Limb (tissue), 2 donors: ENCODE measurements around the gene TMTC1.
"Not testable (repeated sequence)": the region's sequence is repeated elsewhere in the genome, so short reads cannot be mapped to it uniquely, and the experiment has no call there.

Experiments used
- DNase-seq, 2 donors: peaks; one replicate each; pipeline ENCODE4 v3.0.0-alpha.2; 2016; ENCODE audit errors: extremely low spot score in 2 of 2

TMTC1 gene

DNA sequence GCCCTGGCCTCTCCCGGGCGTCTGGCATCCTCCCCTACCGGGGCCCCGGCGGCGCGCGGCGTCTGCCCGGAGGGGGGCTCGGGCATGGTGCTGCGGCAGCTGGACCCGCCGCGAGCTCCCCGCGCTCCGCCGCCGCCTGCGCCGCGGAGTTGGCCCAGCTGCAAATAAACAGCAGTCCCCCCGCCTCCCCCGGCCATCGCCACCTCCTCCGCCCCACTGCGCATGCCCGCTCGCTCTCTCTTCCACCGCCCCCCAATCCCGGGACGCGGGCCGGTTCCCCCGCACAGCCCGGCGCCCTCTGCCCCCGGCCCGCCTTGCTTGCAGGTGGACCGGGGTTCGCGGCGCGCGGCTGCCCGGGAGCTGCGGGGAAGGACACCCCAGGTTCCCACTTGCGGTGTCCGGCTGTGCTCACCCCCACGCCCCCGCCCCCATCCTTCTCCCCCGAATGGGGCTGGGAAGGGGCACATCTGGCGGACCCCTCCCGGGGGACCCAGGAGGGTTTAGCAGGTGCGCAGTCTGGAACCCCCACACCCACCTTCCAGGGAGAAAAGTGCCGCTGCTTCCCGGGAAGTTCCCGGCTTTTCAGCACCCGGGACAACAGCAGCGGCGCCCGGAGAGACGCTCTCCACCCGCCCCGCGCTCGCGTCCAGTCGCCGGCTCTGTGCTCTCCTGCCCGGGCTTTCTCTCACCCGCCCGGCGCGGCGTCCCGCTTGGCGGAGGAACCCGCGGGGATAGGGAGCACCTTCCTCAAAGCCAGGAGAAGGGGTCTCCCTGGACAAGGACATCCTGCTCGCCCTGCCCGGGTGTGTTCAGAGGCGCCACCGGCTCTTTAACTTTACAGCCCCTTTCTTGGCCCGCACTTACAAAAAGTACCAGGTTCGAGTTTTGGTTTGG is at the start of gene TMTC1:
Gene TMTC1, minus strand, starts transcription at position 170 of the 894 bp plus-strand sequence. CDS start 191 bp downstream, outside the sequence.
- peak; percentile 73 to 90 for DNase-seq

DNA sequence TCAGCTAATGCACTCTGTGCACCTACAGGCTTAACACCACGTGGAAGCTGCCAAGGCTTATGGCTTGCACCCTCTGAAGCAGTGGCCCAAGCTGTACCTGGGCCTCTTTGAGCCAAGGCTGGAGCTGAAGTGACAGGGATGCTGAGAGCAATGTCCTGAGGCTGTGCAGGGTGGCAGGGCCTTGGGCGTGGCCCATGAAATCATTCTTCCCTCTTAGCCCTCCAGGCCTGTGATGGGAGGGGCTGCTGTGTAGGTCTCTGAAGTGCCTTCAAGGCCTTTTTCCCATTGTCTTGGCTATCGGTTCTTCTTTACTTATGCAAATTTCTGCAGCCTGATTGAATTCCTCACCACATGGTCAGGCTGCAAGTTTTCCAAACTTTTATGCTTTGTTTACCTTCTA is 47.4 kb upstream of the TMTC1 start:
- DNase-seq, result no peak

DNA sequence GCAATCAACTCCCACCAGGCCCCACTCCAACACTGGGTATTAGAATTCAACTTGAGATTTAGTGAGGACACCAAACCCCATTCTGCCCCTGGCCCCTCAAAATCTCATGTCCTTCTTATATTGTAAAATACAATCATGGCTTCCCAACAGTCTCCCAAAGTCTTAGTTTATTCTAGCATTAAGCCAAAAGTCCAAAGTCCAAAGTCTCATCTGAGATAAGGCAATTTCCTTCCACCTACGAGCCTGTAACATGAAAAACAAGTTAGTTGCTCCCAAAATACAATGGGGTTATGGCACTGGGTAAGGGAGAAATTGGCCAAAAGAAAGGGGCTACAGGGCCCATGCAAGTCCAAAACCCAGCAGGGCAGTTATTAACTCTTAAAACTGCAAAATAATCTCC is 46.6 kb upstream of the TMTC1 start:
- no peak for DNase-seq

DNA sequence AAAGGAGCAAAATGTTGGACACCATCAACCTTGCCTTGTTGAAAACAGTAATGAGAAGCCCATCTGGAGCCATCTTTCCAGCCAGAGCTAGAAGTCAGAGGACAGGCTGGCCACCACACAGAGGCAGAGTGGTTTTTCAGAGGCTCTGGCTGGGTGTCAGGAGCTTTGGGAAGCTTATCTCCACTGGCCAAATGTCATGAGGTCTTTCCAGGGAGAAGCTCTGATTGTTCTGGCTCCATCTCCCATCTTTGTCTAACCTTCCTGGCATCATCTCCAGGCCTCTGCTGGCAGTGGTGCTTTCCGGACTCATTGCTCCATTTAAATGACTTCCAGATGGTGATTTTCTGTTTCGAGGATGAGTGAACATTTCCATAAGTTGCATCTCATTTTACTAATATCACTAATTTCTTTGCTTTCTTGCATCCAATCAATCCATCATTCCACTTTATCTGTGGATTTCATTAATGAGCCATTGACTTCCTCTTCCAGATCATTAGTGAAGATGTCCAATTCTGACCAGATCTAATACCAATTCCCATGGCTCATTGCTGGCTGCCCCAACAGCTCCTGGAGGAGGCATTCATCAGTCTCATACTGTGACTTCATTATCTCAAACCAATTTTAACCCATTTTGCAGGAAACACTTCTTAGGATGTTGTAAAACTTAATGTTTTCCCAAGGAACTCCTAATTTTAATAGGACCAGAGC is 35.3 kb upstream of the TMTC1 start:
- DNase-seq, result peak in 1 of 2 donors; percentile 53

DNA sequence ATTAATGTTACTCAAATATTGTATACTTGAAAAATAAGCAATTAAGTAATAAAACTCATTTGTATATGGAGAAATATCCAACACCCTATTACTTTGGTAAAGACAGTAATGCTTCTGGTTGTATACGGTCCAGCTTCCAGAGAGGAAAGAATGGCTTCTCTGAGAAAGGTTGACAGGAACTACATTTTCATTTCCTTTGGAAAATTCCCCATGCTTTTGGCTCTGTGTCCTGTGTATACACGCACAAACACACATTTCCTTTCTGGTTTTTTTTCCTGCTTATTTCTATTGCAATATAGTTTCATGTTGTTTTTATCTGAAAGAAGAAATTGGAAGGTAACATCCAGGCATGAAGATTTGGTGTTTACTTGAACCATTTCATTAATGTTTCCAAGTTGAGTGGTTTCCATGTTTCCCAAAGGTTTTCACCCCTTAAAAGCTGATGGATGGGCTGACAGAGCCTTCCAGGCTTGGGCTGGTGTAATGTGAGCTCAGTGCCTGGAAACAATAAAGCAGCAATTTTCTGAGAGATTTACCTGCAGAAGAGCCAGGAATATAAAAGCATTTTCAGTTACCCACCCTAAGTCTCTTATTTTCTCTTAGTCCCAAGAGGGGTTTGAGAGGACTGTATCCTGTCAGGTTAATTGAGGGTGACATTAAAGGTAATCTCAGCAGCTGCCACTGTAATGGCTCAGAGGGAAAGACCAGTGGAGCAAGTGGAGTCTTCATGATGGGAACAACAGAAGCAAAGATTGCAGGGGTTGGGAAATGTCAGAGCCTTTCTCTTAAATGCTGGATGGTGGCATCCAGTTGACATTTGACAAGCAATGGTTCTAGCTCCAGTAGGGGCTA is 33.4 kb upstream of the TMTC1 start:
- no peak for DNase-seq

DNA sequence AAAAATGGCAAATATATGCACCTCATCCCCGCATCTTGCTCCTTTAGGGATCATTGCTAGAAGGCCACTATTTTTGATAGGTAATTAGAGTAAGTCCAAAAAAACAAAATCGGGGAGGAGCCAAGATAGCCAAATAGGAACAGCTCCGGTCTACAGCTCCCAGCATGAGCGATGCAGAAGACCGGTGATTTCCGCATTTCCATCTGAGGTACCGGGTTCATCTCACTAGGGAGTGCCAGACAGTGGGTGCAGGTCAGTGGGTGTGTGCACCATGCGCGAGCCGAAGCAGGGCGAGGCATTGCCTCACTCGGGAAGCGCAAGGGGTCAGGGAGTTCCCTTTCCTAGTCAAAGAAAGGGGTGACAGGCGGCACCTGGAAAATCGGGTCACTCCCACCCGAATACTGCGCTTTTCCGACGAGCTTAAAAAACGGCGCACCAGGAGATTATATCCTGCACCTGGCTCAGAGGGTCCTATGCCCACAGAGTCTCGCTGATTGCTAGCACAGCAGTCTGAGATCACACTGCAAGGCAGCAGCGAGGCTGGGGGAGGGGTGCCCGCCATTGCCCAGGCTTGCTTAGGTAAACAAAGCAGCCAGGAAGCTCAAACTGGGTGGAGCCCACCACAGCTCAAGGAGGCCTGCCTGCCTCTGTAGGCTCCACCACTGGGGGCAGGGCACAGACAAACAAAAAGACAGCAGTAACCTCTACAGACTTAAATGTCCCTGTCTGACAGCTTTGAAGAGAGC is 26.0 kb upstream of the TMTC1 start:
- not testable (repeated sequence) for DNase-seq

DNA sequence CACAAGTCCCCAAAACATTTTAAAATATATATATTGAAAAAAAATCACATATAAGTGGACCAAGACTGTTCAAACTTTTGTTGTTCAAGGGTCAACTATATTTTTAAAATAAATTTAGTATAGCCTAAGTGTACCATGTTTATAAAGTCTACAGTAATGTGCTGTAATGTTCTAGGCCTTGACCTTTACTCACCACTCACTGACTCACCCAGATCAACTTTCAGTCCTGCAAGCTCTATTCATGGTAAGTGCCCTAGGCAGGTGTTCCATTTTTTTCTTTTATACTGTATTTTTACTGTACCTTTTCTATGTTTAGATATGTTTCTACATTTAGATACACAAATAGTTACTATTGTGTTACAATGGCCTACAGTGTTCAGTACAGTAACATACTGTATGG is 23.4 kb upstream of the TMTC1 start:
- no peak for DNase-seq

DNA sequence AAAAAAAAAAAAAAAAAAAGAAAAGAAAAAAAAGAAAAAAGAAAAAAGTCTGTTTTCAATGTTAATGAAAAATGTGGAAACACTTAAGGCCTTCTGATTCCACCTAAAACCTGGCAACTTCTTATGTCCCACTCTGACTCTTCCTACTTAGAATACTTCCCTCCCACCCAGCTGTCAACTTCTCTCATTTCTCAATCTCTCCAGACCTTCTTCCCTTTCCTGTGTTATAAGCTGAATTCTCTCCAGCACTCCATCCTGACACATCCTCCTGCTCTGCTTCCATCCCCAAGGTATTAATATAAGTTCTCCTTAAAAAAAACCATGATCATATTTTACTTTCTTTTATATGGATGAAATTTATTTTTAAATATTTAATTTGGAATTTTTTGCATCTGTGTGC is 20.3 kb upstream of the TMTC1 start:
- no peak for DNase-seq

DNA sequence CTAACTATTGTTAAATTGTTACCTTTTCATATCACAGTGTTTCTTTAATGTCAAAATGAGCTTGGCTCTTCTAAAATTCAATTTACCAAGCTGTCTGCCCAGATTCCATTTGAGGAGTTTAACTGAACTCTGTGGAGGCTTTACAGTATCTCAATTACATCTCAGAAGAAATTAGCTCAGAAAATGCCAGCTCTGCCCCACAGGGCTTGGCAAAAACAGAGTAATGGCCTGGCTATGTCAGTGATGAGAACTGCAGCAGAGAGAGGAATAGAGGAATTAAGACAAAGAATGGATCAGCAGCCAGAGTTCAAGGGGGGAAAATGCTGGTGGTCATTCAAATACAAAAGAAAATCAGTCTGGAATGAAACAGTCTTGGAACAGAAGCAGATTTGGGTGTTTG is 15.8 kb upstream of the TMTC1 start:
- no peak for DNase-seq

DNA sequence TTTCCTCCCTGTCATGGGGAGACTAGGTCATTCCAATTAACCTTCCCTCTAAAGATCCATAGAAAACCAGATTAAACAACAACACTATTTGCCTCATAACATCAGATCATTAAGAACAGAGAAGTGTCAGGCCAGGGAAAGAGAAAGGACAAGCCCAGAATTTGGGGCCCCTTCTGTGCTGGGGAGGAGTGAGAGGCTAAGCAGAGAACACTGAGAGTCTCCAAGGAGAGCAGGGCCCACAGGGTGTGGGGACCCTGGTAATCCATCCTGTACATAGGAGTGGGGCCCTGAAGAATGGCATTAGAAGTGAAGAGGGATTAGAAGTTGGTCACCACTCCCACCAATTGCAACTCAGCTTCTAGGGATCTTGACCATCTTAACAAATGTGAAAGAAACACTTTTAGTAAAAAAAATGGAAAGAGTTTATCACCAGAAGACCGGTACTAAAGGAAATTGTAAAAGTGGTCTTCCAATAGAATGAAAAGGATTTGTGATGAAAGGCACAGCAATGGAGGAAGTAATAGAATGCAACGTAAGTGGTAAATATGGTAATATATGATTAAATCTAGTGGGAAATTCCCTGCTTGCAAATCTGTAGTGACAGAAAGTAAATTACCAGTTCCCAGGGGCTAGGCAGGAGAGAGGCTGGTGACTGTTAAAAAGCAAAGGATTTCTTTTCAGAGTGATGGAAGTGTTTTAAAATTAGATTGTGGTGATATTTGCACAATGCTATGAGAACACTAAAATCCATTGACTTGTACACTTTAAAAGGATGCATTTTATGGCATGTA is 14.0 kb upstream of the TMTC1 start:
- DNase-seq, result no peak

DNA sequence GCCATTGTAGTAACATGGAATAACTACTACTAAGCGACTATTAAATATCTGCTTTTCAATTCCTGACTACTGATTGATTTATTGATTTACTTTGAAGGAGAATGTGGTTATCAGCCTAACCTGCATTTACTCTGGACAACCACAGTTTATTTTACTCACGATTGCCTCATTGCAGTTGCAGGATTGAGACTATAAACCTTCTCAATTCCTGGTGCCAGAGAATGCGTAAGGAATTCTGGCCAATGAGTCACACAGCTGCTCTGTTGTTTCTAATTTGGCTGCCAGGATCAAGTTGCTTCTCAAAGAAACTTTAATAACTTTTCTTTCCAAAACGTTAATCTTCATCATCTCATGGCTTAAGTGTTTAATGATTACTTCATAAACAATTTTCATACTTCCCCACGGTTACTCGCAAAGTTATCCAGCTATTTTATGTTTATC is 13.1 kb upstream of the TMTC1 start:
- peak in 1 of 2 donors; percentile 83 for DNase-seq

DNA sequence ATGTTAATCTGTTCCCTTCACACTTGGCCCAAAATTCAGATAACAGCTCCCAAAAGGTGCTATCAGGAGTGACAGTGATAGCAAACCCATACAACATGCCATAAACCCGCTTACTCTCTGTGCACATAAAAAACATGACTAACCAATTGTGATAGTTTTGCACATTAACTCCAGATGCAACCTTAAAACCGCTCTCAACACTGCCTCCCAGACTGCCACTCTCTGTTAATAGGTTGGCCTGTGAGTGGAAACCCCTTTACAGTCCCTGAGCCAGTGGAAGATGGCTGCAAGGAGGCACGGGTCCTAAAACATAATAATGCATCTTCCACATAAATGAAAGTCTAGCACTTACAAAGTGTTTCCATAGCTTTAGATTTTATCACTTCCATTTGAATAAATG is 12.0 kb upstream of the TMTC1 start:
- DNase-seq, result no peak

DNA sequence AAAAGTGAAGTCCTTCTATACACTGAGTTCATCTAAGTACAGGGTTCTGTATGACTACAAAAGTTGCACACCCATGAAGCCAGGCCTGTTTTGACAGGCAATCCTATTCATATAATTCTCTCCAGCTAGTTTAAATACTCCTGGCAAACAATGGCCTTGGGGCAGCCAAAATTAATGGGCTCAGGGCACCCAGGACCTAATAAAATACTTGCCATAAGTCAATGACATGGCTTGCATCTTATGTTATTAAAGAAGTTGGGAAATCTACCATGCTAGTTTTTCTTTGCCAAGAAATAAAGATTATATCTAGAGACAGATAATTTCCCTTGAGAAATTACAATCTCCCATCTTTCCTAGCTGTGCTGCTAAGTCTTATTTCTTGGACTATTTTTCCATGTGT is 11.1 kb upstream of the TMTC1 start:
- no peak for DNase-seq

DNA sequence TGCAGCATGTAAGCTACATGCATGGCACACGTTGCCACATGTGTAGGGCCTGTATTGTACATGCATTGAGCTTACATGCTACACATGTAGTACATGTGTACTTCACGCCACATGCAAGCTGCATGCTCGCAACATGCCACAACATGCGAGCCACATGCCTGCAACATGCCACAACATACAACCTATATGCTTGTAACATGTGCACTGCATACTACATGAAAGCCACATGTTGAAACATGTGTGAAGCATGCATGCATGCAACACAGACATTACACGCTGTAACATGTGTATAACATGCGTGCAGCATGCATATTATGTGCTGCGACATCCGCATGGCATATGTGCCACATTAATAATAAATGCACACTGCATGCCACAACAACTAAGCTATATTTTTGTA is 9.1 kb upstream of the TMTC1 start:
- no peak for DNase-seq

DNA sequence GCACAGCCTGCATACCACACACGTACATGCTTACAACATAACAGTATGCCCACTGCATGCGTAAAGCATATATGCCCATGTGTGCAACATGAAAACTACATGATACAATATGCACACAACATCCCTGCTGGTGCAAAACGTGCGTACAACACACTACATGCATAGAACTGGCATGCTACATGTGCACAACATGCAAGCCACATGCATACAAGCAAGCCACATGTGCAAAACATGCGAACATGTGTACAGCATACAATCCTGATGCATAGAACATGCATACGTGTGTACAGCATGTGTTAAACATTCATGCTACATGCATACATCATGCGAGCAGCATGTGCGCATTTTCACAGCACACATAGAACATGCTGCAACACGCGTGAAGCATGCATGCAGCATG is 8.4 kb upstream of the TMTC1 start:
- DNase-seq, result no peak

DNA sequence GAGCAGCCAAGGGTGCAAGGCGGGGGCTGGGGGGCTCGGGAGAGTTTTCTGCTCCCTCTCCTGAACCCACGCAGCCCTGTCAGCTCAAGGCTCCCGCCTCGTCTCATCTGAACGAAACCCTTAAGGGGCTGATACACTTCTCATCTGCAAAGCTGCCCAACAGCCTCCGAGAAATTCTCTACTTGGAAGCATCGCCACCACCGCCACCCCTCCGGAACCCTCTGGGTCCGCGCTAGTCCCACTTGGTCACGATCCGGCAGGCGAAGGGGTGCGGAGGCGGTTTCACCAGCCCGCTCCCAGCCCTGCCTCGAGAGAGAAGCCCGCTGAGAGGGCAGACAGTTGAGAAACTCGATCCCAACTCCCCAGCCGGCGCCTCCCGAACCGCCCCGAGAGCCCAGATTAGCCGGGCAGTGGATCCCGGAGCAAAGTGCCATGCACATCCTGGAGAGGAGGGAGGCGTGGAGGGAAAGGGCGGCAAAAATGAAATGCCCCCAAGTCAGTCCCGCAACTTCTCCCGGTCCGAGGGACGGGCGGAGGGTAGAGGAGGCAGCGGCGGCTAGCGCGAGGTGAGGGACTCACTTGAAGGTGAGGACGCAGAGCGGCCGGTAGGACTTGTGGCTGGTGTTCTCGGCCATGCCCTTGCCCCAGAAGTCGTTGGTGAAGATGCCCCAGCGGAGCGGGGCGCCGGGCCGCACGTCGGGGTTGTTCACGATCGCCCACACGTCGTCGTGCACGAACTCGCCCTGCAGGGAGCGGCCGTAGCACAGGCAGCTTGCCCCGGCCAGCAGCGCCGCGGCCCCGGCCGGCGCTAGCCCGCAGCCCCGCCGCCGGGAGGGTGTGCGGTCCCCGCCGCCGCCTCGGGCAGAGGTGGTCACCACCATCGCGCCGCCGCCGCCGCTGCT is 620 bp downstream of the TMTC1 start:
- DNase-seq, result peak in 1 of 2 donors; percentile 65

DNA sequence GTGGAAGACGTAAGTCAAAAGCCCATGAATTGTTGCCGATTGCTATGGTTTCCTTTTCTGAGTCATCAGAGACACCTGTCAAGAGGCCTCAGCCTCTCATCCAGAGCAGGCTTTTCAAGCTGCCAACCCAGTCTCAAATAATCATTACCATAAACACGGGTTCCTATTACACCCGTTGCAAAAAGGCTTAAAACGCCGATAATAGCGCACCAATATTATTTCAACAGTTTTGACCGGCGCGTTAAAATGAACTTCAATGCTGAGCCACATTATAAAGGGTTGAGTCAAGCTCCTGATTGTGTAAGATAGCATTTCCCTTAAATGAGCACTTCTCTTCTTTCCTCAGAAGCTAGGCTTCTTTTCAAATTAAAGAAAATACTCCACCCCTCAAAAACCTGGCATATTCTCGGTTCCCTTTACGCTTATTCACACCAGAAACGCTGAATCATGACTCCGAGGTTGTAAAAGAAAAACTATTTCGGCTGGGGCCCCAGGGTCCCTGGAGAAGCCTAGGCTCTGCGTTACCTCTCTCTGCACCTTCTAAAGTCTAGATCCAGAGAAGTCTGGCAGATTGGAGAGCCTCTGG is 1.4 kb downstream of the TMTC1 start:
- DNase-seq, result no peak

DNA sequence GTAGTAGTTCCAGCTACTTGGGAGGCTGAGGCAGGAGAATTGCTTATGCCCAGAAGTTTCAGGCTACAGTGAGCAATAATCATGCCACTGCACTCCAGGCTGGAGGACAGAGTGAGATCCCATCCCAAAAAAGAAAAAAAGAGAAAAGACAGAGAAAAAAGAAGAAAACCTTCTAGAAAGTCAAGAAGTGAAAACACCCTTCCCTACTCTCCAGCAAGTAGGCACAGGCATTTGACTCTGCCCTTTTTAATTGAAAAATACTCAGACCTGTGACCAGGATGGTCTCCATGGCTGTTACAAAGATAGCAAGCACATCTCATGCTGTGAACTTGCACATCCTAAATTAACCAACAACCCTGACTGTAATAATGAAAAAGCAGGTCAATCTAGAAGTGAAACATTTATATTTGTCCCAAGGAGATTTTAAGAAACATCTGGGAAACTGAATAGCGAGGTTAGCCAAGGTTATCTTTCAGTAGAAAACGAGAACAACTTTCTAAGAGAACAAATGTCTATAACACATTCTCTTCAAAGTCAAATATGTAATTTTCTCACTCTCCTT is 2.0 kb downstream of the TMTC1 start:
- no peak for DNase-seq

DNA sequence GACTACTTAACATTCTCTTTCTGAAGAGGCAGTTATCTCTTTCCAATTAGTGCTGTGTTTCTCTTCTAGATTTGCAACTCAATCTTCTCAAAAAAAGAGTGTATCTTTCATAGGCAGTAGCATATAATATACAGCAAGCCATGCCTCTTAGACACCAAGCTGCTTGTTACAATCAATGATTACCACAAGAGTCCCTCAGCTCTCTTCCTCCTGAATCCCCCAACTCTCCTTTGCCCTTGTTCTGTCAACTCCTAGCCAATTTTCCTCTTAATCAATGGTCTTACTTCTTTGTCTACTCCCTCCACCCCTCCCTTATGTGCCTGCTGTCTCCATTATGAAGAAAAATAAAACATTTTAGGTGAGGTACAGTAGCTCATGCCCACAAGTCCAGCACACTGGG is 2.6 kb downstream of the TMTC1 start:
- DNase-seq, result no peak
